Ecto neural progenitor cell (in vitro differentiated cells): ENCODE data around the gene UBL4A.

Source experiments
- DNase-seq: peaks from one replicate; pipeline ENCODE4 v3.0.0-alpha.2; 2018; ENCODE audit warnings: low spot score

Gene UBL4A

DNA sequence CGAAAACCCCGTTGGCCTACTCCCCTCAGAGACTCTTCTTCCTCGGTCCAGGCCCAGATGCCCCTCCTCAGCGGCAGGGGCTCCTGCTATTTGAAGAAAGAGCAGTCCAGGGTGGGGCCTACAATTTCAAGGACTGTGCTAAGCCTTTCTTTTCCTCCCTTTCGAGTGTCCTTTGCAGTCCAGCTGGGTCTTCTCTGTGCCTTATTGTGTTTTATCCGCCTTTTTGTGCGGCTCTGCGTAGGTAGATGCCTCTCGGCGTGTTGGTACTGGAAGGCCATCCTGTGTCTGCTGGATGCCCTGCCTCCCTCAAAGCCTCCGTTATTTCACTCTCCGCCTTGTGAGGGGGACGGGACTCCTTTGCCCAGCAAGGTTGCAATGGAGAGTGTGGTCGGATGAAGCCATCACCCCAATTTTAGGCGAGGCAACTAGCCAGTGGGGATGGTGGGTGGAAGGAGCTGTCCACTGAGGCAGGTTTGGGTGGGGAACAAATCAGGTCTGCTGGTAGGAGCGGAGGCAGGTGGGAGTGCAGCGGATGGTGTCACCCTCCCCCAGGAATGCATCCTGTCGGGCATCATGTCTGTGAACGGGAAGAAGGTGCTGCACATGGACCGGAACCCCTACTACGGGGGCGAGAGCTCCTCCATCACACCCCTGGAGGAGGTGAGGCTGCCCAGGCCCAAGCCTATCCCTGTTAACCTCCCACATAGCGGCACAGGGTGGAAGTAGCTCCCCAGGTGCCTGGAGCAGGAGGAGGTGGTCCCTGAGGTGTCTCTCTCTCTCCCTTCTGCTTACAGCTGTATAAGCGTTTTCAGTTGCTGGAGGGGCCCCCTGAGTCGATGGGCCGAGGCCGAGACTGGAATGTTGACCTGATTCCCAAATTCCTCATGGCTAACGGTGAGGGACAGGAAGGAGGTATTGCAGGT, 48.2 kb downstream of the UBL4A start:
- no peak for DNase-seq

DNA sequence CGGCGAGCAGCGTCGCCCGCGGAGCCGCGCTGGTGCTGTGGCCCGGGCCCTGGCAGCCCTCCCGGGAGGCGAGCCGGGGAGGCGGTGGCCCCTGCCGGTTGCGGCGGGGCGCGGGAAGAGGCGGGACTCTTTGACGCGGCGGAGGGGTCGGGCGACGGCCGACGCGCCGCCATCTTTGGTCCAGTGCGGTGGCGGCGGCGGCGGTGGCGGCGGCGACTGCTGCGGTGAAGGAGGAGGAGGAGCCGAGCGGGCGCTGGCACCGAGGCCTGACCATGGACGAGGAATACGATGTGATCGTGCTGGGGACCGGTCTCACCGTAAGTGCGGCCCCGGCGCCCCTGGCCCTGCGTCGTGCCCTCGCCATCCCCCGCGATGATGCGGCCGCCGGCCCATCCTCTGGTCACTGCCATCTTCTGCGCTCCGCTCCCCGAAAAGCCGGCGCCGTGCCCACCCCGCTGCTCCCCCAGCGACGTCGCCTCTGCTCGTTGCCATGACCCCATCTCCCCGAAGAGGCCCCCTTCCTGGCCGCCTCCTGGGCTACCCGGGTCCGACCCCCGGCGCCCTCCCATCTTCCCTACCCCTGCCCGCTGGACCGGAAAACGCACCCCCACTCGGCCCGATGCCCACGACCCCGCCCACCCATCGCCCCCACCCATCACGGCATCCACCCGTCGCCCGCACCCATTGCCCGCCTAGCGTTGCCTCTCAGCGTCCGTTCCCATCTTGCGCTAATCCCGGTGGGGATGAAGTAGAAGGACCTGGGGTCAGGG, 49.2 kb downstream of the UBL4A start, which contains the start of gene GDI1:
GDI1 (plus strand) TSS at position 172 of the 770 bp plus-strand sequence; CDS start at position 273, 101 bp downstream.
- DNase-seq = peak; percentile 71

DNA sequence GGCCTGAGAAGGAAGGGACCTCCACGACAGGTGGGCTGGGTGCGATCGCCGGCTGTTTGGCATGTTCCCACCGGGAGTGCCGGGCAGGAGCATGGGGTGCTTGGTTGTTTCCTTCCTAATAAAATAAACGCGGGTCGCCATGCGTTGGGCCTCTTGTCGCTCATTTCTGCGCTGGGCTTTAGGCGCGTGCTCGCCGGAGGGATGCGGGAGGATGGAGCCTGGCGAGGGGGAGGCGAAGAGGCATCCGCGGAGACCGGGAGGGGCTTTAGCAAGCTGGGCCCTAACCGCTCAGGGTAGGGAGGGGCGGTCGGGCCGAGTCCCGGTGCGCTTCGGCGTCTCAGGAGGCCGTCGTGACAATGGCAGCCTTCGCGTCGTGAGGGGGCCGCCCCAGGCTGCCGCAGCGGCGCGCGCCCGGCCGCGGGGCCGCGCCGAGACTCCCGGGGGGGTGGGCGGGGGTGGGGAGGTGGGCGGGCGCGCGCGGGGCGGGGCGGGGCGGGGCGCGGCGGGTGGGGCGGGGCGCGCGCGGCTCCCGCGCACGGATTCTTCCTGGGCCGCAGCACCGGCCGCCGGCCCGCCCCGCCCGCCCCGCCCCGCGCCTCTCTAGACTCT, 49.9 kb downstream of the UBL4A start:
- DNase-seq = peak; percentile 64

DNA sequence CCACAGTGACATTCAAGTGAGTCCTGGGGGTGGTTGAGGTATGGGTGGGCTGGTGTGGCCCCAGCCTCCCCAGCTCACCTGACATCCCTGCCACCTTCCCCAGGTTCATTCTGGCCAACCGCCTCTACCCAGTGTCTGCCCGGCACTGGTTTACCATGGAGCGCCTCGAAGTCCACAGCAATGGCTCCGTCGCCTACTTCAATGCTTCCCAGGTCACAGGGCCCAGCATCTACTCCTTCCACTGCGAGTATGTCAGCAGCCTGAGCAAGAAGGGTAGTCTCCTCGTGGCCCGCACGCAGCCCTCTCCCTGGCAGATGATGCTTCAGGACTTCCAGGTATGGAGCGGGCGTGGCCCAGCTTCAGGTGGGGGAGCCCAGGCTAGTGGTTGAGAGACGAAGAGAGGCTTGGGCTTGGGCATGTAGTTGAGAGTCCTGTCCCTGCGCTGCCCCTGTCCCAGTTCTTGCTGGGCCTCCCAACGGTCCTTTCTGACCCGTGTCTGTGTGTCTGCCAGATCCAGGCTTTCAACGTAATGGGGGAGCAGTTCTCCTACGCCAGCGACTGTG, 51.2 kb downstream of the UBL4A start:
- no peak for DNase-seq

DNA sequence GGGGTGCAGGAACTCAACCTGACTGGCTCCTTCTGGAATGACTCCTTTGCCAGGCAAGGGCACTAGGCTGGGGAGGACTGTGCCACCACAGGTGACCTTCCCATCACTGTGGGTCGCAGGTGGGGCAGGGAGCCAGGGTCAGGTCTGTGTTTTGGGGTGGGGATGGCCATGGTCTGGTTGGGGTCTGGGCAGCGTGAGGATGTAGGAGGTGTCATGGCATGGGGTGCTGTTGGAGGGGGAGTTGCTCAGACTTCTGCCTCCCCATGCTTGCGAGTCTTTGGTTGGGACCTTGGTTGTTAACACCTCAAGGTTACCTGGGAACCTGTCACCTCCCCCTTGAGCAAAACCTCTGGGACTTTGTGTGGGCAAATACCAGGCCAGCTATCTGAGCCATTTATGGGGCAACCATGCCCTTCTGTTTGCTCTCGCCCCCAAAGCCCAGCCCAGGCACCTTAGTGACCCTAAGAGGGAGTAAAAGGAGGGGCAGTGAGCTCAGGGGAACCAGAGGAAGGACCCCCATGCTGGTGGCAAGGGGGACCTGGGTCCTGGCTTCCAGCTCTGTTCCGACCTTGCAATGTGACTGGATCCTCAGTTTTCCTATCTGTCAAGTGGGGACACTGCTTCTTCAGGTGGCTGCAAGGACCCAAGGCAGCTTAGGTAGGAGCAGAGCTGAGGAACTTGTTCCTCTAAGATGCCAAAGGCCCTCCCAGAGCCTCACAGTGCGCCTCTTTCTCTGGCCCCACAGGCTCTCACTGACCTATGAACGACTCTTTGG, 51.8 kb downstream of the UBL4A start:
- DNase-seq = no peak
